Measurements from ENCODE around the gene CCNK. TPM values are rescaled to one million over a fixed set of nuclear protein-coding genes. Genes with fewer than 3 reads are reported as not detected.
A peak's percentile ranks its signal among the peaks of the same experiment; 100 is the strongest.

CCNK gene
- total RNA-seq, 2 donors from 2014 or later, result 65.8 to 67.7 TPM

DNA sequence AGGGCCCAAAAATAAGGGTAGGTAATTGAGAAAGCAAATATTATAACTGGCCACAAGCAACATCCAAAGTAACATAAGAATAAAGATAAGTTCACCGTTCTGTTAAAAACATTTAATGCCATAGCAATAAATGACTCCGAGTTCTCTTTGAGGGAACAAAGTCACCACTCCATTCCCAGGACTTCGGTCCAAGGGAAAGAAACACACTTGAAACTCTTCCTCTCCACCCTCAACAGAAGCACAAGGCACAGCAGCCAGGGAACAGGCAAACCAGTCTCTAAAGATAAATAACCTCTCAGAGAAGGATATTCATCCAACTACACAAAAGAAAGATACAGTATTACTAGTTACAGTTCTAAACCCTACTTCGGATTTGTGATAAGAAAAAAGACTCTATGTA lies 3.1 kb upstream of the CCNK start:
- TF ChIP-seq, protein P1, sequence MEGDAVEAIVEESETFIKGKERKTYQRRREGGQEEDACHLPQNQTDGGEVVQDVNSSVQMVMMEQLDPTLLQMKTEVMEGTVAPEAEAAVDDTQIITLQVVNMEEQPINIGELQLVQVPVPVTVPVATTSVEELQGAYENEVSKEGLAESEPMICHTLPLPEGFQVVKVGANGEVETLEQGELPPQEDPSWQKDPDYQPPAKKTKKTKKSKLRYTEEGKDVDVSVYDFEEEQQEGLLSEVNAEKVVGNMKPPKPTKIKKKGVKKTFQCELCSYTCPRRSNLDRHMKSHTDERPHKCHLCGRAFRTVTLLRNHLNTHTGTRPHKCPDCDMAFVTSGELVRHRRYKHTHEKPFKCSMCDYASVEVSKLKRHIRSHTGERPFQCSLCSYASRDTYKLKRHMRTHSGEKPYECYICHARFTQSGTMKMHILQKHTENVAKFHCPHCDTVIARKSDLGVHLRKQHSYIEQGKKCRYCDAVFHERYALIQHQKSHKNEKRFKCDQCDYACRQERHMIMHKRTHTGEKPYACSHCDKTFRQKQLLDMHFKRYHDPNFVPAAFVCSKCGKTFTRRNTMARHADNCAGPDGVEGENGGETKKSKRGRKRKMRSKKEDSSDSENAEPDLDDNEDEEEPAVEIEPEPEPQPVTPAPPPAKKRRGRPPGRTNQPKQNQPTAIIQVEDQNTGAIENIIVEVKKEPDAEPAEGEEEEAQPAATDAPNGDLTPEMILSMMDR (IDR thresholded peaks at IDR 0.05), result no peak
- Histone ChIP-seq H3K9ac (ENCODE audit: low read depth in 2 of 2, low read length in 2 of 2) (peak overlapping the region in 1 of 2 donors; percentile 79), H3K4me3 (no peak overlapping the region), H3K27me3 (no peaks in the 10 kb centered on the region), H3K9me3 (no peaks in the 10 kb centered on the region), H3K36me3 (no peaks in the 10 kb centered on the region), H3K27ac (no peak overlapping the region), H3K4me1 (peaks cover 15% of the 10 kb centered on the region)
- no peak for DNase-seq
- intact Hi-C loops (cut with DNase I), result no loop called here

DNA sequence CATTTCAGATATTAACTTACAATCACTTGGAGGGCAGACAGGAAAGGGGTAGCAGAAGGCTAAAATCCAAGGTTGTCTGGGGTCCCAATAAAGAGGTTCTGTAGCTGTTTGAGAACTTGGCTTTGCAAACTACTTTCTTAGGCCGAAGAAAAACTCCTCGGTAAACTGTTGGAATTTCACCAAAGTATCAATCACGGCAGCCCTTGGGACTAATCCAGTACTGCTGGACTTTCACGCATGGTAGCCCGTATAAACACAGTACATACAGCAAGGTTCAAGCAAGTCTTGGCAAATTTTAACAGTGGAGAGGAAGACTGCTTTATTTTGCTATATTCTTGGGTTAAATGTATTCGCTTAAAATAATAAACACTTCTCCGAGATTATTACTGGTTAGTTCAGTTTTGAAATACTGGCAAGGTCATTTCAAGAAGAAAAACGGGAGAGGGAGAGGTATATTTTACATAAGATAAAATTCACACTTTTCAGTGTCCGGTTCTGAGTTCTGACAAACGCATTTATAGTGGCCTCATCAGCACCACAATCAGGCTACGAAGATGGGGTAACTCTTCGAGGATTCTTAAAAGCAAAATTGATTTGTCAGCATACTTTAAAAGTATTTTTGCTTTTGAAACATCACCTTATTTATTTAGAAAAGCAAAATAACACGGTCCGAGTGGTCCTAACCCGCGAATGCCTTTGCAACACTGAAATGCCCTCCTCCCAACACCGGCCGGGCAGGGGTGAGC lies 1.9 kb upstream of the CCNK start:
- TF ChIP-seq, protein P1 (IDR thresholded peaks at IDR 0.05), result no peak
- Histone ChIP-seq H3K36me3 (no peaks in the 10 kb centered on the region), H3K27me3 (no peaks in the 10 kb centered on the region), H3K9ac (ENCODE audit: low read depth in 2 of 2, low read length in 2 of 2) (peak overlapping the region; percentile 79 to 90), H3K4me1 (peaks cover 18% of the 10 kb centered on the region), H3K27ac (peak overlapping the region; percentile 78), H3K9me3 (no peaks in the 10 kb centered on the region), H3K4me3 (peak overlapping the region; percentile 71)
- no peak for DNase-seq
- intact Hi-C loops (cut with DNase I), result no loop called here

DNA sequence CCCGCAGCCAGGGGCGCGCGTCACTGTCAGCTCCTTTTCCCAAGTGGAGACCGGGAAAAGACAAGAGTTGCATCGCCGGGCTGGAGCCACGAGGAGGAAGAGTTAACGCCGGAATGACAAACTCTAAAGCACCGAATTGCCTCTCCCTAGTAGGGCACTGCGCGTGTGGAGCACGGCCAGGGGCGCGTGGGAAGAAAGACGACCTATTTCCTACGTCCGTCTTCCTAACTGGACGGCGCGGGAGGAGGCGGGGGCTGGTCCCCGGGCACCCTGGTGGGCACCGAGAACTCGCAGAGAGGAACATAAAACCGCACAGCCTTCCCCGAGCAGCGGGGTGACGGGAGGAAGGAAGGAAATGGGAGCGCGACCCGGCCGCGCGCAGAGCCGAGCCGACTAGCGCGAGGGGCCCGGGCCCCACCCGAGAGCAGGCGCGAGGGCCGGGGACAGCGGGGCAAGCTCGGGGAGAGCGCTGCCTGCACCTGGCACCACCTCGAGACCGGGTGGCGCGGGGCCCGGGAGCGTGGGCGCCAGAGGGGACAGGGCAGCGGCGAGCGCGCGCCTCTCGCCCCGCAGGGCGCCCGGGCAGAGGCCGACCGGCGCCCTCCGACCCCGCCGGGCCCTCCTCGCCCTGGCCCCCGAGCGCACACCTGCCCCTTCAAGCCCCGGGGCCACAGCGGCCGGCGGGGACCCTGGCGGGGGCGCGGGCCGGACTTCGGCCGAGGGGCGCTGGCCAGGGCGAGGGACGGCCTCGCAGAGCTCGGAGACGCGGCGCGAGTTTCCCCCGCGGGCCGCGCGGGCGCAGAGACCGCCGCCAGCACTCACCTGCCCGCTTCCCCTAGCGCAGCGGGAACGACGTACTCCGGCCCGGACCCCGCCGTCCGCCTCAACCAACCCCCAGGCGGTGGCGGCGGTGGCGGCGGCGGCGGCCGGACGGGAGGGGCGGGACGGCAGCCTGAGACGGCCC lies 1.0 kb upstream of the CCNK start, which contains the start of gene SETD3:
Gene SETD3, minus strand, starts transcription at position 954 of the 964 bp plus-strand sequence. CDS start 15,054 bp downstream, outside the sequence.
- Histone ChIP-seq H3K4me1 (peaks cover 18% of the 10 kb centered on the region), H3K9ac (ENCODE audit: low read depth in 2 of 2, low read length in 2 of 2) (peak within 1 kb of the TSS; percentile 90), H3K27me3 (no peaks in the 10 kb centered on the region), H3K27ac (peak within 1 kb of the TSS; percentile 78), H3K4me3 (peak within 1 kb of the TSS; percentile 80), H3K9me3 (no peaks in the 10 kb centered on the region), H3K36me3 (no peaks in the 10 kb centered on the region)
- TF ChIP-seq, protein P1 (IDR thresholded peaks at IDR 0.05), result no peak
- peak; percentile 59 for DNase-seq
- intact Hi-C loops (cut with DNase I), result no loop called here

DNA sequence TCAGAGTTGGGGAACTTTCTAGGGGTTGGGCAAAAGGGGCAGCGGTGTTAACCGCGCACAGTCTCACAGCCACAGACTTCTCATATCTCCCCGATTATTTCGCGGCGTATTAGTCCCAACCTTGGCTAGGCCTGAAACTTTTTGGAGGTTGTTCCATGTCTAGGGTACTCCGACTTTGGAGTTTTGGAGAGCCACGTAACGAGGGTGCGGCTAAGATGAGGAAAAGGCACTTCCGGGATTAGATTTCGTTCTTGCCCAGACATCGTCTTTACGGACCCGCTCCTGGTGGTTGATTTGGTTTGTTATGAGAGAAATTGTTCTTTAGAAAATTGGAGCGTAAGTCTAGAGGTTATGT lies 513 bp downstream of the CCNK start:
- Histone ChIP-seq H3K9ac (ENCODE audit: low read depth in 2 of 2, low read length in 2 of 2) (peak overlapping the region; percentile 88 to 90), H3K36me3 (no peaks in the 10 kb centered on the region), H3K27me3 (no peaks in the 10 kb centered on the region), H3K4me1 (peaks cover 18% of the 10 kb centered on the region), H3K9me3 (no peaks in the 10 kb centered on the region), H3K27ac (peak overlapping the region; percentile 78), H3K4me3 (peak overlapping the region; percentile 80)
- DNase-seq, result peak; percentile 44
- TF ChIP-seq, protein P1 (IDR thresholded peaks at IDR 0.05), result no peak
- intact Hi-C loops (cut with DNase I), result no loop called here

DNA sequence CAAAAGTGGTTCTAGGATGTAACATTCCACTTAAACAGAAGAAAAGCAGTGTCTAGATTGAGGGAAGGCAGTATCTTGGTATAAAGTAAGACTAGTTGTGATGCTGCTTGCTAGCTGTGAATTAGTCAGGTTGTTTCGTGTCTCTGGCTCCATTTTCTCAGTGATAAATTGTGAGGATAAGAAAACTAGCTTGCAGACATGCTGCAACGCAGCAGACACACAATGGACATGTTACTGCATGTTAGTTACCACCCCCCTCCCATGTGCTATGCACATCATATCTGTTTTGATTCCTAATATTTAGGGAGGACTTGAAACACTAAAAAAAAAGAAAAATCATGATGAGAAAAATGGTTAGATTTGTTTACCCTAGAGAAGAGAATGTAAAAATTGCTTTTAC lies 2.9 kb downstream of the CCNK start:
- Histone ChIP-seq H3K9ac (ENCODE audit: low read depth in 2 of 2, low read length in 2 of 2) (no peak overlapping the region), H3K9me3 (no peaks in the 10 kb centered on the region), H3K4me1 (peaks cover 10% of the 10 kb centered on the region), H3K27me3 (no peaks in the 10 kb centered on the region), H3K27ac (no peak overlapping the region), H3K4me3 (no peak overlapping the region), H3K36me3 (no peaks in the 10 kb centered on the region)
- TF ChIP-seq, protein P1 (IDR thresholded peaks at IDR 0.05), result no peak
- intact Hi-C loops (cut with DNase I), result no loop called here
- DNase-seq, result no peak
